ENCODE results near the gene LRP11.
A peak's percentile ranks its signal among the peaks of the same experiment; 100 is the strongest.
"Not testable (repeated sequence)": the region's sequence is repeated elsewhere in the genome, so short reads cannot be mapped to it uniquely, and the experiment has no call there.

LRP11 gene

GRCh38 chr6:149846321-149846720 is 17.8 kb downstream of the LRP11 start:
- DNase-seq: no peak

DNA sequence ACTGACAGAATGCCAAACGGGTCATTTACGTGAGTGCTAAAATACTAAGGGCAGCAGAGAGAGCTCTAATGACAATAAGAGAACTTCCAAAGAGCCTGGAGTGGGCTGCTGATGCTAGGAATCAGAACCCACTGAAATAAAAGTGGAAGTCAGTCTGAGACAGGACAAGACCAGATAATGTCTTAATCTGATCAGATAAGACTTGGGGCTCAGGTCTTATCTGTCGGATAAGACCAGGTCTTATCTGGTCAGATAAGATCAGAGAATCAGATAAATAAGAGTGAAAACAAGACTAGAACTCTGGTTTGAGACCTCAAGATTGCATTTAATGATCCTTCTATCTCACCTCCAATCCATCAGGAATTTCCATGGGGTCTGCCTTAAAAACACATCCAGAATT is 18.6 kb downstream of the LRP11 start:
- no peak for DNase-seq

DNA sequence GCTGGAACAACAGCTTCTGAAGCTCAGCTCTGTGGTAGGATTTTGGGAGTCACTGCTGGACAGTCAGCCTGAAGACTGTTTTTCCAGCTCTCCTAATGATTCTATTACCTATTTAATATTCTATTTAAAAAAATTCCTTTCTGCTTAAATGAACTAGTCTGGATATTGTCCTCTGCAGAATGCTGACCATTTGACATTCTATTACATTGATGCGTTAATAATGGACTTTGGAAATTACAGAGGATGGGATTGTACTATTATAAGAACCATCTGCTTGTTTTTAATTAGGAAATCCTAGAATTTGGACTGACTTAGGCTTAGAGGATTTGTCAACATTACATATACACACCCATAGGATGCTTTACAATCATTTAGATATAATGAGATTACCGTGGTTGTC is 19.7 kb downstream of the LRP11 start:
- DNase-seq: no peak

DNA sequence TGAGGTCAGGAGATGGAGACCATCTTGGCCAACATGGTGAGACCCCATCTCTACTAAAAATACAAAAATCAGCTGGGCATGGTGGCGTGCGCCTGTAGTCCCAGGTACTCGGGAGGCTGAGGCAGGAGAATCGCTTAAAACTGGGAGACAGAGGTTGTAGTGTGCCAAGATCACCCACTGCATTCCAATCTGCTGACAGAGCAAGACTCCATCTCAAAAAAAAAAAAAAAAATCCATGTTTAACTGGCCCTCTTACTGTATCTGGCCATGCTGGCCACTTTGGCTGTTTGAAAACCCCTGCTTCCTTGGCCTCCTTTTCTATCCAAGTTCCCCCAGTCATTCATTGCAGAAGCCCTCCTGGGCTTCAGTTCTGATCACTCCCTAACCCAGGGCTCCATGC is 20.1 kb downstream of the LRP11 start:
- DNase-seq: not testable (repeated sequence)

- no peak for DNase-seq
These were observed 21.0 kb downstream of the LRP11 start for GRCh38 chr6:149843051-149843633.

DNA sequence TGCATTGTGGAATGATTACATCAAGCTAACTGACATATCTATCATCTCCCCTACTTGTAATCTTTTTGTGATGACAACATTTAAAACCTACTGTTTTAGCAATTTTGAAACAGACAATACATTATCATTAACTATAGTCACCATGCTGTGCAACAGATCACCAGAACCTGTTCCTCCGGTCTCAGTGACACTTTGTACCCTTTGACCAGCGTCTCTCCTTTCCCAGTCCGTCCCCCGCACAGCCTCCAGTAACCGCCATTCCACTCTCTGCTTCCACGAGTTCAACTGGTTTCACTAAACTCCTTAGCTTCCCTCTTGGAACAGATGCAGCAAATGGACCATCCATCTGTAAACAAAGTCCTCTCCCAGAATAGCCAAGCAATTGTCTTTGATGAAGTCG is 21.8 kb downstream of the LRP11 start:
- DNase-seq: no peak

GRCh38 chr6:149840345-149841075 is 23.6 kb downstream of the LRP11 start:
- peak; percentile 47 to 50 for DNase-seq

- peak; percentile 78 to 82 for DNase-seq
These were observed 29.4 kb downstream of the LRP11 start for GRCh38 chr6:149834513-149835481.

DNA sequence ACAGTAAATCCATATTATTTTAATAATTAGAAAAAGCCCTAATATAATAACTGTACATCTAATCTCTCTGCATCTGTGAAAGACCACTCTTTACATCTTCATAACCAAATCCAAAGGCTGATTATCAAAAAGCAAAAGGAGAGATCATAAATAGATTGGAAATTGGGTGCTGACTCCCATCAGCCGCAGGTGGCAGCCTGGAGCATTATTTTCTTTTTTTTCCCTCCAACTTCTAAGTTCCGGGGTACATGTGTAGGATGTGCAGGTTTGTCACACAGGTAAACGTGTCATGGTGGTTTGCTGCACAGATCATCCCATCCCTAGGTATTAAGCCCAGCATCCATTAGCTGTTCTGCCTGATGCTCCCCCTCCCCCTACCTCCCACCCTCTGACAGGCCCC is 30.5 kb downstream of the LRP11 start:
- DNase-seq: no peak

GRCh38 chr6:149831308-149831820 is 32.8 kb downstream of the LRP11 start:
- no peak for DNase-seq

DNA sequence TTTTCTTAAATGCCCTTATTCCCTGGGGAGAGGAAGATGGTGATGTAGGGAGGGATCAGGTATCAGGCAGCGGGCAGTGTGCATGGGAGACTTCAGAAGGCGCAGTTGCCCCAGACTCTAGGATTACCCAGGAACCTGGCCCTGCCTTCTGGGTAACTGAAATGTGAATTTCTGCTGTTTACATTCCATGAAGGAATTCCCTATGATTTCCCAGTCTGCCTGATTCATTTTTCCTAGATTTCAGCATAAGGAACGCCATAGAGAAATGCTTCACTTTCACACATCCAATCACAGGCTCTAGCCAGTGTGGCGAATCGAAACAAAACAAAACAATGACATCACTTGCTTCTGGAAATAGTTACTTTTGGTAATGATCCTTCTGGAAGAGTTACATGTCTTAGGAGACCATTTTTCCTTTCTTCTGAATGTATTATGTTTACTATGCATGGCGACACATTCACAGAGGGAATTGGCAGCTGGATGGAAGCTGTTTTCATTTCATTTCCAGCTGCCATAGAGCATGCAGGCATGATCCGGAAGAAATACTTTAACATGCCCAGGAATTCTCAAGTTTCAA is 33.3 kb downstream of the LRP11 start:
- no peak for DNase-seq

DNA sequence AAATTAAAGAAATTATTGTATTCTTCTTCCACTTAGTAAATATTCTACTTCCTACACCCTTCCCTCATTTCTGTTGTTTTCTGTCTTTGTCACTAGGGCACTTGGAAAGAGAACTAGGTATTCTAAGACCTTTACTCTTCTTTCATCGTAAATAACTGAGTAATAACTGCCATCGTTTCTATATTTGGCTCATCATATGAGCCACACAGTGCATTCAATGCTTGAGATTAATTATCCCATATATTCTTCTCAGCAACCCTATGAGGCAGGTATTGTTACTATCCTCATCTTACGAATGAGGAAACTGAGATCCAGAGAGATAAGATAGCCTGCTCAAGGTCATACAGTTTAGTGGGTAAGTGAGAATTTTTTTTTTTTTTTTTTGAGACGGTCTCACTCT is 38.9 kb downstream of the LRP11 start:
- DNase-seq: no peak

- DNase-seq: no peak
These were observed 41.1 kb downstream of the LRP11 start for GRCh38 chr6:149823013-149823412.

DNA sequence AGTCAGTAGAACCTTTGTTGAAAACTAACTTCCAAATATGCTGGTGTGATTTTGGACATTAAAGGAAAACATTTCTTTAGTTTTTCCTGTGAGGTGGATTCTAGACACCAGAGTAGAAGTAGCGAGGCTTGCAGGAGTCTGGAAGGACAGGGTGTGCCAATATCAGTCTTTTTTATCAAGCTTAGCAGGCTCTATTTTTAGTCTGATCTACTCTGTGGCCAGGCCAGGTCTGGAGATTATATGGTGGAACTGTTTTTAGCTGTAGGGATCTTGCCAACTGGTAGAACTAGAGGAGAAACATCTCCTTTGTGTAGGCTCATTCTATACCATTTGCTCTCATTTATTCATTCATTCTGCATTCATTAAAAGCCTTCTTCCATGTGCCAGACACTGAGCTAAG is 42.7 kb downstream of the LRP11 start:
- DNase-seq: no peak

DNA sequence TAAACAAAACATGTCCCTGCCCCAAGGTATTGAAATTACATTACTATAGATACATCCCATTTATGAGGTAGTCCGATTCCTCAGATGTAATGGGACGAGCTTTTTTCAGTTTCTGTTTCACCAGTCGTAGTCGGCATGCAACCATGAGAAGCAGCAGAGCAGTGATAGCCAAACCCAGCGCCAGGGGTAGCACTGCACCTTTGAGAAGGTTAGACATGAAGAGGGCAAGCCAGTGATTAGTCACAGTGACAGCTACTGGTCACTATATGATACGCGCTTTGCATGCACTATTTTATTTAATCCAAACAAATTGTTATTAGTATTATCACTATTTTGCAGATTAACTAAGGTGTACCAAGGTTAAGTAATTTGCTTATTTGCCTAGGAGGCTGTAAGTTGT is 43.7 kb downstream of the LRP11 start:
- DNase-seq: no peak

- no peak for DNase-seq
These were observed 48.4 kb downstream of the LRP11 start for GRCh38 chr6:149815788-149816187.

DNA sequence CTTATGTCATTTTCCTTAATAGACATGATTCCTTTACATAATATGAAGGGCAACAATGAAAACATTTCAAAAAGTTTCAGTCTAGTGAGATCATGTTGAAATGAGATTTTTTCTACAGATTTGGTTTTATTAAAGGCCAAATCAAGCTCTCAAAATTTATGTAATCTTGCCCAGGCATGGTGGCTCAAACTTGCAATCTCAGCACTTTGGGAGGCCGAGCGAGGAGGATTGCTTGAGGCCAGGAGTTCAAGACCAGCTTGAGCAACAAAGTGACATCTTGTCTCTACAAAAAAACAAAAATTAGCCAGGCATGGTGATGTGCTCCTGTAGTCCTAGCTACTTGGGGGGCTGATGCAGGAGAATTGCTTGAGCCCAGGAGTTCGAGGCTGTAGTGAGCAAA is 50.8 kb downstream of the LRP11 start:
- no peak for DNase-seq

DNA sequence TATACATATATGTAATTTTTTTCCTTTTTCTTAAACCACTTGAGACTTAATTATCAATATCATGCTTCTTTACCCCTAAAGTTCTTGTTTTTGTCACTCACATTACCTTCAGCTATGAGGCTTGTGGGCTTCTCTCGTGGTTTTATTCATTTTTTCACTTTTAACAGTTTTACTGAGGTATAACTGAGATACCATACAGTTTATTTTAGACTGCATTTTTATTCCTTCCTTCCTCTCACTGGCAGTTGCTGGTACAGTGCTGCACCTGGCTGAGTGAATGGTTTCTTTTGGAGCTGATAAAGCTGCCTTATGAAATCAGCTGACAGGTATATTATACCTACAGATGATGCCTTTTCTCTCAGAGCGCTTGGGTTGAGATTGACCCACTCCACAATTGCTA is 54.4 kb downstream of the LRP11 start:
- DNase-seq: no peak

- no peak for DNase-seq
These were observed 58.0 kb downstream of the LRP11 start for GRCh38 chr6:149806127-149806526.

DNA sequence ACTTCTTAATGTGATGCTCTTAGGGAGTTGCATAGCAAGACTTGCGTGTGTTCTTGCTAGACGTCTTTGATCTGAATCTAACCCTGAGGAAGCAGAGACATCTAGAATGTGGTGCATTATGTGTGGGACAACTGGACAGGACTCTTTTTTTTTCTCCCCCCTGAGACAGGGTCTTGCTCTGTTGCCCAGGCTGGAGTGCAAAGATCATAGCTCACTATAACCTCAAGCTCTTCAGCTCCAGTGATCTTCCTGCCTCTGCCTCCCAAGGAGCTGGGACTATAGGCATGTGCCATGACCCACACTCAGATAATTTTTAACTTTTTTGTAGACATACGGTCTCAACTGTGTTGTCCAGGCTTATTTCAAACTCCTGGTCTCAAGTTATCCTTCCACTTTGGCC is 80.6 kb downstream of the LRP11 start:
- no peak for DNase-seq

GRCh38 chr6:149782337-149782736 is 81.8 kb downstream of the LRP11 start:
- no peak for DNase-seq

- DNase-seq: no peak
These were observed 82.4 kb downstream of the LRP11 start for GRCh38 chr6:149781715-149782114.

- DNase-seq: no peak
These were observed 84.6 kb downstream of the LRP11 start for GRCh38 chr6:149779644-149779963.
